Transverse colon (tissue), 4 donors: ENCODE data around the gene SPIB.

Experiments
- EP300 ChIP-seq: sonication (generic); formaldehyde crosslinking; IDR thresholded peaks from one replicate; pipeline ENCODE4 v1.6.1; 2017; ENCODE audit warnings: antibody characterized with exemption, low read depth
- POLR2A ChIP-seq: fragments of 450-650 bp; IDR thresholded peaks from one replicate; pipeline ENCODE4 v1.6.1; 2016; ENCODE audit warnings: antibody characterized with exemption, mild to moderate bottlenecking, moderate library complexity
- POLR2AphosphoS5 ChIP-seq, 3 donors: sonication (generic); formaldehyde crosslinking; IDR thresholded peaks; one replicate each; pipeline ENCODE4 v1.6.1; 2016; ENCODE audit warnings: antibody characterized with exemption in 3 of 3
- TF ChIP-seq, protein P1 (sequence below), 5 experiments: fragments of 200-600 bp in 3 of 5; fragments of 450-650 bp in 2 of 5; sonication (generic) in 3 of 5; IDR thresholded peaks; 1 replicate in 2 of 5; 2 replicates in 3 of 5; pipeline ENCODE4 v1.5.1; 2016 to 2017; ENCODE audit warnings: antibody characterized with exemption in 5 of 5, inconsistent platforms in 3 of 5, mild to moderate bottlenecking in 2 of 5, moderate library complexity in 1 of 5

GRCh38 chr19:50412419-50412818, 6.3 kb upstream of the SPIB start:
- TF ChIP-seq POLR2A: no peak
- TF ChIP-seq, protein P1, sequence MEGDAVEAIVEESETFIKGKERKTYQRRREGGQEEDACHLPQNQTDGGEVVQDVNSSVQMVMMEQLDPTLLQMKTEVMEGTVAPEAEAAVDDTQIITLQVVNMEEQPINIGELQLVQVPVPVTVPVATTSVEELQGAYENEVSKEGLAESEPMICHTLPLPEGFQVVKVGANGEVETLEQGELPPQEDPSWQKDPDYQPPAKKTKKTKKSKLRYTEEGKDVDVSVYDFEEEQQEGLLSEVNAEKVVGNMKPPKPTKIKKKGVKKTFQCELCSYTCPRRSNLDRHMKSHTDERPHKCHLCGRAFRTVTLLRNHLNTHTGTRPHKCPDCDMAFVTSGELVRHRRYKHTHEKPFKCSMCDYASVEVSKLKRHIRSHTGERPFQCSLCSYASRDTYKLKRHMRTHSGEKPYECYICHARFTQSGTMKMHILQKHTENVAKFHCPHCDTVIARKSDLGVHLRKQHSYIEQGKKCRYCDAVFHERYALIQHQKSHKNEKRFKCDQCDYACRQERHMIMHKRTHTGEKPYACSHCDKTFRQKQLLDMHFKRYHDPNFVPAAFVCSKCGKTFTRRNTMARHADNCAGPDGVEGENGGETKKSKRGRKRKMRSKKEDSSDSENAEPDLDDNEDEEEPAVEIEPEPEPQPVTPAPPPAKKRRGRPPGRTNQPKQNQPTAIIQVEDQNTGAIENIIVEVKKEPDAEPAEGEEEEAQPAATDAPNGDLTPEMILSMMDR (IDR thresholded peaks at IDR 0.05): no peak
- no peak for TF ChIP-seq EP300
- no peak for TF ChIP-seq POLR2AphosphoS5 (IDR thresholded peaks at IDR 0.05)
